ENCODE results near the gene PITX1. TPM values are rescaled to one million over a fixed set of nuclear protein-coding genes. Genes with fewer than 3 reads are reported as not detected.

The PITX1 gene
- total and polyA plus RNA-seq, 2 donors (not counting 3 experiments of a cell fraction or from before 2014, with no cell fraction given), result 0.48 to 6.0 TPM

DNA sequence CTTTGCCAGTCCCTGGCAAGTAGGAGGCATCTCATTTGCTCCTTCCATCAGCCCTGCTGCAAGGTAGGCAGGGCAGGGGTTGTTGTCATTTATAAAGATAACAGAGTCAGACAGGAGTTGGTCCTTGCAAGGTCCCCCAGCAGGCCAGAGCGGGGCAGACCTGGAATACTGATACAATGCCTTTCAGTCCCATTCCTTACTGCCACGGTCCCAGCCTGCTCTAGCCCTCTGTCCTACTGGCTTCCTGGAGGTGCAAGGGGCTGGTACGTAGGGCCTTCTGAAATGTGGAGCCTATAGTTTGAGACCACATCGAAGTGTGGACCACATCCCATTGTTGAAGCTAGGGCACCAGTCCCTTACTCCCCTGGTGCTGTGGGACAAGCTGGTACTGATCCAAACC is 42.8 kb upstream of the PITX1 start:
- Histone ChIP-seq H3K9ac (replicated peaks; ENCODE audit: extremely low read depth, insufficient read depth, low read length) (no peak overlapping the region), H3K9me1 (replicated peaks; ENCODE audit: control insufficient read depth, extremely low read depth, insufficient read depth, low read length) (no peaks in the 10 kb centered on the region), H3K4me3 (replicated peaks in 1 of 3; ENCODE audit: insufficient read depth in 1 of 3, low read depth in 1 of 3, low read length in 3 of 3) (no peak overlapping the region), H3K27ac (ENCODE audit: insufficient read depth, low read depth, low read length) (no peak overlapping the region), H3K4me2 (ENCODE audit: insufficient read depth, low read length) (no peak overlapping the region), H3K27me3 (ENCODE audit: control insufficient read depth in 2 of 2, insufficient read depth in 2 of 2, low read length in 2 of 2) (peaks cover 2% of the 10 kb centered on the region in 2 experiments), H4K20me1 (replicated peaks; ENCODE audit: control insufficient read depth, extremely low read depth, insufficient read depth, low read length) (no peaks in the 10 kb centered on the region), H3K36me3 (ENCODE audit: control insufficient read depth in 2 of 2, extremely low read depth in 1 of 2, insufficient read depth in 2 of 2, low read length in 2 of 2) (no peaks in the 10 kb centered on the region), H3K79me2 (ENCODE audit: control insufficient read depth, insufficient read depth, low read length) (no peaks in the 10 kb centered on the region), H2AFZ (ENCODE audit: low read depth, low read length) (no peak overlapping the region), H3K9me3 (replicated peaks; ENCODE audit: control insufficient read depth, insufficient read depth, low read length) (no peaks in the 10 kb centered on the region), H3K4me1 (ENCODE audit: control insufficient read depth, extremely low read depth, insufficient read depth, low read length) (no peaks in the 10 kb centered on the region)
- ChIA-PET POLR2A (no interaction called here), CTCF (no interaction called here)
- no peak for FAIRE-seq
- no peak for DNase-seq (ENCODE audit: low read depth, low spot score)
- BruUV-seq (replicated peaks), result no TSS peak
- TF ChIP-seq CTCF (IDR thresholded peaks at IDR 0.05; ENCODE audit: extremely low read depth in 1 of 2, insufficient read depth in 1 of 2, low read depth in 1 of 2, low read length in 2 of 2) (no peak), POLR2AphosphoS5 (IDR thresholded peaks at IDR 0.05; ENCODE audit: insufficient read depth, low read depth, low read length) (no peak), POLR2A (IDR thresholded peaks at IDR 0.05; ENCODE audit: low read depth, low read length) (no peak), EZH2 (IDR thresholded peaks at IDR 0.05; ENCODE audit: borderline replicate concordance, low read depth, low read length, severe bottlenecking) (no peak), GATA2 (IDR thresholded peaks at IDR 0.05; ENCODE audit: insufficient read depth, insufficient read length, low read depth, low read length) (no peak), MYC (IDR thresholded peaks at IDR 0.05; ENCODE audit: low read depth, low read length) (no peak), MAX (IDR thresholded peaks at IDR 0.05; ENCODE audit: insufficient read depth, insufficient read length) (no peak), FOS (IDR thresholded peaks at IDR 0.05; ENCODE audit: borderline replicate concordance, insufficient read depth, low read length) (no peak), JUN (IDR thresholded peaks at IDR 0.05; ENCODE audit: borderline replicate concordance, insufficient read depth, insufficient read length, low read depth) (no peak)
- intact Hi-C loops (cut with micrococcal nuclease) (no loop called here), dilution Hi-C loops (cut with MboI; ENCODE audit: extremely low pct_ligation_motif_present, low sequenced_read_pairs) (no loop called here)
